CMK (cell line): Measurements from ENCODE around the gene OTUD1.

Experiments used
- DNase-seq: peaks from one replicate; pipeline ENCODE4 v3.0.0-alpha.2; 2010; ENCODE audit warnings: low read depth

Gene OTUD1

GRCh38 chr10:23422003-23422411 lies 16.9 kb upstream of the OTUD1 start:
- no peak for DNase-seq

- DNase-seq, result no peak
Measured at GRCh38 chr10:23432166-23432565, 6.7 kb upstream of the OTUD1 start.

GRCh38 chr10:23432639-23433038 lies 6.2 kb upstream of the OTUD1 start:
- no peak for DNase-seq

GRCh38 chr10:23433701-23434100 lies 5.2 kb upstream of the OTUD1 start:
- no peak for DNase-seq

GRCh38 chr10:23435378-23435777 lies 3.5 kb upstream of the OTUD1 start:
- no peak for DNase-seq

- DNase-seq, result no peak
Measured at GRCh38 chr10:23436983-23437382, 1.9 kb upstream of the OTUD1 start.

GRCh38 chr10:23437963-23438546 lies 820 bp upstream of the OTUD1 start:
- no peak for DNase-seq

GRCh38 chr10:23439452-23439960 lies 631 bp downstream of the OTUD1 start:
- no peak for DNase-seq

GRCh38 chr10:23439961-23440889 lies 1.4 kb downstream of the OTUD1 start:
- no peak for DNase-seq

GRCh38 chr10:23441251-23441650 lies 2.4 kb downstream of the OTUD1 start:
- DNase-seq, result no peak

GRCh38 chr10:23442936-23443335 lies 4.1 kb downstream of the OTUD1 start:
- no peak for DNase-seq

- DNase-seq, result no peak
Measured at GRCh38 chr10:23445591-23445990, 6.7 kb downstream of the OTUD1 start.

- no peak for DNase-seq
Measured at GRCh38 chr10:23448323-23448722, 9.4 kb downstream of the OTUD1 start.

- DNase-seq, result no peak
Measured at GRCh38 chr10:23448802-23449570, 10.1 kb downstream of the OTUD1 start.

GRCh38 chr10:23452033-23452655 lies 13.3 kb downstream of the OTUD1 start:
- no peak for DNase-seq

- no peak for DNase-seq
Measured at GRCh38 chr10:23453465-23453864, 14.6 kb downstream of the OTUD1 start.

- DNase-seq, result no peak
Measured at GRCh38 chr10:23457632-23458417, 18.9 kb downstream of the OTUD1 start.

- no peak for DNase-seq
Measured at GRCh38 chr10:23459308-23459939, 20.5 kb downstream of the OTUD1 start.

- no peak for DNase-seq
Measured at GRCh38 chr10:23461557-23461956, 22.7 kb downstream of the OTUD1 start.

- no peak for DNase-seq
Measured at GRCh38 chr10:23467012-23467411, 28.1 kb downstream of the OTUD1 start.

GRCh38 chr10:23467548-23467947 lies 28.7 kb downstream of the OTUD1 start:
- DNase-seq, result no peak
